ENCODE data around the gene MVB12B.

The MVB12B gene

GRCh38 chr9:126453156-126453963, 126.7 kb downstream of the MVB12B start:
- no peak for DNase-seq (ENCODE audit: low read depth)

DNA sequence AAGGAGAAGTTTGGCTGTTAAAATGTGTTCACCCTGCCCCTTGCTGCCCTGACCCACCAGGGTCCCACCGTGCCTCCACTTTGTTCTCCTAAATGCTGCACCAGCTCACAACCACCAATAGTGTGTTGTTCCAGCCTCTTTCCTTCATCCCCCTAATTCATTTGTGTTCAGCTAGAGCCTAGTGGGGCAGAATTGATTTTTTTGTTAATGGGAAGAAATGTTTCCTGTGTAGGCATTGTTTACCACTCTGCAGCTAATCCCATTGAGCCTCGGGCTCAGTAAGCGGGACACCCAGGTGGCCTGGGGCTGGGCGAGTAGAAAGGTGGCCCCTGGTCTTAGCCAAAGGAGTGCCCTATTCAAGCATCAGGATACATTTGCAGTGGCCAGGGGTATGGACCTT, 127.6 kb downstream of the MVB12B start:
- no peak for DNase-seq (ENCODE audit: low read depth)

- DNase-seq (ENCODE audit: low read depth): no peak
Measured at GRCh38 chr9:126454795-126455194, 128.2 kb downstream of the MVB12B start.

- no peak for DNase-seq (ENCODE audit: low read depth)
Measured at GRCh38 chr9:126456441-126457174, 130.0 kb downstream of the MVB12B start.

DNA sequence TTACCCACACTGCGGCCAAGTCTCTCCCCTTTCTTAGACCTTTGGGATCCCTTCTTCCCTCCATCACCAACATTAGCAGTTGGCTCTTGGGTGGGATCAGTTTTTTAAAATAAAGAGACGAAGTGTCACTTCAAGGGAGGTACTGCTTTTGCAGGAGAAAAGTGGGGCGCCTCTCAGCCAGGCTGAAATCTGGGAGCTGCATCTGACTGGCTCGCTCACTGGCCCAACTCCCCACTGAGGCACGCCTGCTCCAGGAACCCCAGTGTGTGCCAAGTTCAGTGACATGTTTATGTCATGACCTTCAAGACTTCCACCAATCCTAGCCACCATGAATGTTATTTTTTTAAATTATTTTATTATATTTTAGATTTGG, 130.5 kb downstream of the MVB12B start:
- DNase-seq (ENCODE audit: low read depth): no peak

GRCh38 chr9:126457890-126458289, 131.3 kb downstream of the MVB12B start:
- DNase-seq (ENCODE audit: low read depth): no peak

- DNase-seq (ENCODE audit: low read depth): no peak
Measured at GRCh38 chr9:126459126-126459525, 132.5 kb downstream of the MVB12B start.

GRCh38 chr9:126459546-126459945, 132.9 kb downstream of the MVB12B start:
- no peak for DNase-seq (ENCODE audit: low read depth)

GRCh38 chr9:126459965-126460843, 133.6 kb downstream of the MVB12B start:
- DNase-seq (ENCODE audit: low read depth): no peak

DNA sequence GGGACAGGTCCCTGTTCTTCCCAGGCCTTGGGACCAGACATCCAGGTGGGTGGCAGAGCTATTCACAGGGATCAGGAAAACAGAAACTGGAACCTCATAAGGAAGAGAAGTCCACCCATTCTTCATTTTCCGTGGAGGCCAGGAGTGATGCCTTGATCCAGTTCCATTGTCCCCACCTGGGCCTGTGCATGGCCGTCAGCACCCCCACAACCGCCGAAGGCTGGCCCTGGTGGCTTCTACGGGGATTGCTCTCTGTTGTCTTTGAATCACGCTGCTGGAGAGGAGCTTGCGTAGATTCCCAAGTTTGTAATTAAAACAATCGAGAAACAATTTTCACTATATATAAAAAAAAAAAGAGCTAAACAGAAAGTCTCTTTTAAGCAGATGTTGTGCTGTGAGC, 134.4 kb downstream of the MVB12B start:
- no peak for DNase-seq (ENCODE audit: low read depth)

- DNase-seq (ENCODE audit: low read depth): no peak
Measured at GRCh38 chr9:126461608-126462007, 135.0 kb downstream of the MVB12B start.

GRCh38 chr9:126462617-126463016, 136.0 kb downstream of the MVB12B start:
- no peak for DNase-seq (ENCODE audit: low read depth)

- no peak for DNase-seq (ENCODE audit: low read depth)
Measured at GRCh38 chr9:126463426-126463825, 136.8 kb downstream of the MVB12B start.

DNA sequence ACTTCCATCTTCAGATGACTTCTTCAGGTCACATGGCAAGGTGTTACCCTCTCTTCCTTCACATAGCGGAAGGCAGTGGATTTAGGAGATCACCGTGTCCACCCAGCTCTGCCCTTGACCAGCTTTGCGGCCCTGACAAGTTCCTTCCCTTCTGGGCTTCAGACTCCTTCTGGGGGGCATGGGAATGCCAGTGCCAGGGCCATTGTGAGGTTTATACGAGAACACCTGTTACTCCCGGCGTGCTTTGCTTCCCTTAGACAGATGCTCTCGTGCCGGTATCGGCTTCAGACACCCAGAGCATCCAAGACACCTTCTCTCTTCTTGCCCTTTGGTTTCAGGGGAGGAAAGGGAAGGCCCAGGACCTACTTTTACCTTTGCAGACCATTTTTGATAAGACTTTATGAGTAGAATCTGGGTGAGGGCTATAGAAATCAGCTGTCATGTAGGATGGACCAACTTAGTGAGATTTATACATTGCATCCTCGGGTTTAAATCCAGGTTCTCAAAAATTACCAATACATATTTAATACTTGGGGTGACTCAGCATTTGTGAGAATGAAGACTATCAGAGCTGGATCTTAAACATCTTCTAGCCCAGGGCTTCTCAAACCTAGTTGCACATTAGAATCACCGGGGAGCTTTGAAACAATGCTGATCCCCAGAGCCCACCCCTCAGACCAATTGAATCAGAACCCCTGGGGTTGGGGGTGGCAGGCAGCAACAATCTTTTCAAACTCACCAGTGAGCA, 138.2 kb downstream of the MVB12B start:
- no peak for DNase-seq (ENCODE audit: low read depth)

- DNase-seq (ENCODE audit: low read depth): no peak
Measured at GRCh38 chr9:126465977-126466376, 139.3 kb downstream of the MVB12B start.

DNA sequence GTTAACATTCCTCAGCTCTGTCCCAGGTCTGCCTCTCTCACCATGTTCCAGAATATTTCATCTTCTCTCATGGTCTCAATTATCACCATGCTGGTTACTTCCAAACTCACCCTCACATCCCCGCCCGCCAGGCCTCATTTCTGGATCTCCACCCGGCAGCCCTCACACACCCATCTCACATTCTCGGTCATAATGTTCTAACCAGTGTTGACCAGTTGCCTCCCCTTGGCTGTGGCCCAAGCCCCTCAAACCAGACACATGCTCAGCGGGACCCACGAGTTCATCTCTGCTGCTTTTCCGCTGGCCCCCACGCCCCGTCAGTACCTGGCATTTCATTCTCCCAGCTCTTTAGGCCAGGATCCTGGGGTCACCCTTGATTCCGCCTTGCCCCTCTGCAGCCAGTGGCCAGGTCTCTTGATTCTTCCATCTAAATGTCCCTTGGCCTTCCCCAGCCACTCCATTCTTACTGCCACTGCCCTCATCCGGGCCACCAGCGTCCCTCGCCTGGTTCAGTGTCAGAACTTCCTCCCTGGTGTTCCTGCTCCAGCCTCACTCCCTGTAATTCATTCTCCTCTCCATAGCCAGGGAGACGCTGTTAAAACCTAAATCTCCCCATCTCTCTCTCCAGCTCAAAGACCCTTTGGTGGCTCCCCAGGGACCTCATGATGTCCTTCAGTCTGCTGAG, 141.7 kb downstream of the MVB12B start:
- no peak for DNase-seq (ENCODE audit: low read depth)

- DNase-seq (ENCODE audit: low read depth): no peak
Measured at GRCh38 chr9:126470241-126470993, 143.8 kb downstream of the MVB12B start.

- DNase-seq (ENCODE audit: low read depth): peak; percentile 84
Measured at GRCh38 chr9:126471084-126471624, 144.5 kb downstream of the MVB12B start.

DNA sequence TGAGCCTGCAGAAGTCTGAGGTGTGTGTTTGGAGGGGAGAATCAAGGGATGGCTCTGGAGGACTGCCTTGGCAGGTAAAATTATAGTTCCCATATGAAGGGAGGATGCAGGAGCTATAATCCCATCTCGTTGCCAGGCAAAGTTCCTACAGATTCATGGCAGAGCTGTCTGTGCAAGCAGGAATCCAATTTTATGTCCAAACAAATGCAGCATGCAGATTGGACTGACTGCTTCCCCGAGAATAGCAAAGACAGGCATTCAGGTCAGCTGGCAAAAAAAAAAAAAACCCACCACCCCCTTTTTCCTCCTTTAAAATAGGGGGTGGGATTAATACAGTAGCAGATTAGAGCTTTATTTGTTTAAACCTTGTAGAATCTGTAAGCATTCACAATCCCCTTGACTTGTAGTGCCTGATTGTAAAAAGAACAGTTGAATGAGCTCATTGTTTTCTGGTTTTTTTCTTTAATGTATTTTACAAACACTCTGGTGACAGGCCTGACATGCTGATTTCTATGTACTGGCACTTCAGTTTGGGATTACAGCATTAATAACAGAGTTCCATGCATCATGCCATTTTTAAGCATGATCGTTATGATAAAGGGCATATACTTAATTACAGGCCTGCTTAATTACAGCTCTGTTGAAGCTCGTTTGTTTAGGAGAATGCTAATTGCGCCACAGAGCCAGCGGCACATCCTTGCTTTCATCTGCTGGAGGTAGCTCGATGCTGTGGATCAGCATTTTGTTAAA, 145.7 kb downstream of the MVB12B start:
- DNase-seq (ENCODE audit: low read depth): no peak

DNA sequence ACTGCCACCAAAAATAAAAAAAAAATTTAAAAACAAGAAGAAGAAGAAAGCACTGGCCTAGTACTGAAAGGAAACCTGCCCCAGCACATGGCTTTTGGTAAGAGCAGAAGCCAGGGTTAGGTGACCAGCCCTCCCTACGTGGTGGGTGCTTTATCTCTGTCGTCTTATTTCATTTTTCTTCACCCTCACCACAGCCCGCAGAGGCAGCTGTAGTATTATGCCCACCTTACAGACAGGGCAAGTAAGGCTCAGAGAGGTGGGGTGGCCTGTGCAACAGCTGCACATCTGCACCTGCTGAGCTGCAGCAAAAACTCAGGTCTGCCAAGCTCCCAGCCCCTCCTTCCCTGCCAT, 146.3 kb downstream of the MVB12B start:
- no peak for DNase-seq (ENCODE audit: low read depth)
